Lower leg skin (tissue), 3 donors: ENCODE results near the gene GRB7.

Experiments
- POLR2A ChIP-seq, 2 donors: fragments of 450-650 bp; IDR thresholded peaks; one replicate each; pipeline ENCODE4 v1.6.1; 2016 to 2017; ENCODE audit warnings: antibody characterized with exemption in 2 of 2, mild to moderate bottlenecking in 1 of 2, moderate library complexity in 1 of 2
- TF ChIP-seq, protein P1 (sequence below), 3 donors: fragments of 450-650 bp; IDR thresholded peaks; one replicate each; pipeline ENCODE4 v1.5.1; 2016; ENCODE audit warnings: antibody characterized with exemption in 3 of 3, mild to moderate bottlenecking in 3 of 3, moderate library complexity in 2 of 3

DNA sequence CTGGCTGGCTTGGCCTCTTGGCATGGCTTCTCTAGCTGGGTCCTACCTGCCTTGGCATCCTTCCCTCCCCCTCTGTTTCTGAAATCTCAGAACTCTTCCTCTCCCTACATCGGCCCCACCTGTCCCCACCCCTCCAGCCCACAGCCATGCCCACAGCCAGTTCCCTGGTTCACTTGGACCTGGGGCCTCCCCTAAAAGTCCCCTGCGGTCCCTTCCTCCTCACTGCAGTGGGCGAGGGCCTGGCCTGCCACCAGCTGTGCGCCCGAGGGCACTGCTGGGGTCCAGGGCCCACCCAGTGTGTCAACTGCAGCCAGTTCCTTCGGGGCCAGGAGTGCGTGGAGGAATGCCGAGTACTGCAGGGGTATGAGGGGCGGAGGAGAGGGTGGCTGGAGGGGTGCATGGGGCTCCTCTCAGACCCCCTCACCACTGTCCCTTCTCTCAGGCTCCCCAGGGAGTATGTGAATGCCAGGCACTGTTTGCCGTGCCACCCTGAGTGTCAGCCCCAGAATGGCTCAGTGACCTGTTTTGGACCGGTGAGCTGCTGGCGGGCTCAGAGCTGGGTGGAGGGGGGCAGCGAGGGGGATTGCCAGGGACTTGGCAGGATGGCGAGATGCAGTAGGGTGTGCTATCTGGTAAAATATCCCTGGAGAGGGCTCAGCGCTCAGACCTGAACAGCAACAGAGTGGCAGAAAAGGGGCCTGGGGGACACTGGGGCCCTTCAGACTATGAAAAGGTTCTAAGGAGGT, 21.5 kb upstream of the GRB7 start:
- TF ChIP-seq, protein P1, sequence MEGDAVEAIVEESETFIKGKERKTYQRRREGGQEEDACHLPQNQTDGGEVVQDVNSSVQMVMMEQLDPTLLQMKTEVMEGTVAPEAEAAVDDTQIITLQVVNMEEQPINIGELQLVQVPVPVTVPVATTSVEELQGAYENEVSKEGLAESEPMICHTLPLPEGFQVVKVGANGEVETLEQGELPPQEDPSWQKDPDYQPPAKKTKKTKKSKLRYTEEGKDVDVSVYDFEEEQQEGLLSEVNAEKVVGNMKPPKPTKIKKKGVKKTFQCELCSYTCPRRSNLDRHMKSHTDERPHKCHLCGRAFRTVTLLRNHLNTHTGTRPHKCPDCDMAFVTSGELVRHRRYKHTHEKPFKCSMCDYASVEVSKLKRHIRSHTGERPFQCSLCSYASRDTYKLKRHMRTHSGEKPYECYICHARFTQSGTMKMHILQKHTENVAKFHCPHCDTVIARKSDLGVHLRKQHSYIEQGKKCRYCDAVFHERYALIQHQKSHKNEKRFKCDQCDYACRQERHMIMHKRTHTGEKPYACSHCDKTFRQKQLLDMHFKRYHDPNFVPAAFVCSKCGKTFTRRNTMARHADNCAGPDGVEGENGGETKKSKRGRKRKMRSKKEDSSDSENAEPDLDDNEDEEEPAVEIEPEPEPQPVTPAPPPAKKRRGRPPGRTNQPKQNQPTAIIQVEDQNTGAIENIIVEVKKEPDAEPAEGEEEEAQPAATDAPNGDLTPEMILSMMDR (IDR thresholded peaks at IDR 0.05), result no peak
- TF ChIP-seq POLR2A (IDR thresholded peaks at IDR 0.05), result no peak
